HG03103 (cell line): ENCODE data around the gene ATXN10.

Experiments
- ATAC-seq: cut with Tn5 transposase; IDR thresholded peaks from one replicate; pipeline ENCODE4 v1.9.1; 2021; ENCODE audit warnings: low read depth; ENCODE audit not compliant: unreplicated experiment

ATXN10 gene

GRCh38 chr22:45885941-45886395 lies 214.3 kb downstream of the ATXN10 start:
- ATAC-seq = no peak

- ATAC-seq = no peak
These were observed 214.9 kb downstream of the ATXN10 start for GRCh38 chr22:45886540-45886939.

- no peak for ATAC-seq
These were observed 215.8 kb downstream of the ATXN10 start for GRCh38 chr22:45887202-45888131.

- no peak for ATAC-seq
These were observed 216.8 kb downstream of the ATXN10 start for GRCh38 chr22:45888221-45889092.

- ATAC-seq = no peak
These were observed 217.5 kb downstream of the ATXN10 start for GRCh38 chr22:45889093-45889538.

- no peak for ATAC-seq
These were observed 218.1 kb downstream of the ATXN10 start for GRCh38 chr22:45889539-45890350.

GRCh38 chr22:45890351-45890635 lies 218.7 kb downstream of the ATXN10 start:
- no peak for ATAC-seq

GRCh38 chr22:45891021-45891421 lies 219.4 kb downstream of the ATXN10 start:
- ATAC-seq = no peak

- no peak for ATAC-seq
These were observed 219.9 kb downstream of the ATXN10 start for GRCh38 chr22:45891471-45891995.

GRCh38 chr22:45891996-45892621 lies 220.5 kb downstream of the ATXN10 start:
- ATAC-seq = no peak

GRCh38 chr22:45892681-45893461 lies 221.2 kb downstream of the ATXN10 start:
- ATAC-seq = no peak

GRCh38 chr22:45893516-45893915 lies 221.9 kb downstream of the ATXN10 start:
- no peak for ATAC-seq
